Measurements from ENCODE around the gene ORAI3. TPM values are rescaled to one million over a fixed set of nuclear protein-coding genes. Genes with fewer than 3 reads are reported as not detected.

ORAI3 gene
- total RNA-seq, 2 experiments from 2014 or later: 24.6 to 25.8 TPM

DNA sequence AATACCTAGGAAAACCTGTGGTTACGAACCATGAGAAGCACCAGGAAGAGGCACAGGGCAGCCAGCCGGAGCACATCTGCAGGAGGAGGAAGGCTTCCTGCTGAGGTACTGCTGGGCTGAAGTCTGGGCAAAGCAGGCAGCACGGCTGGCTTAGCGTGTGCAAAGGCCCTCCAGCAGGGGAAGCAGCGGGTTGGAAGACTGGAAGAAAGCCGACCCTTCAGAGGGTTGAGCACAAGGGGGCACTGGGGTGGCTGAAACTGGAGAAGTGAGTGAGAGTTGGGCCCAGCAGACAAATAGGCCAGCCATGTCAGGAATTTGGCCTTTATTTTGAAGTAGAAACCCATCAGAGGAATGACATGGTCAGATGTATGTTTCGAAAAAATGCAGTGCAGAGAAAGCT is 24.0 kb downstream of the ORAI3 start:
- ATAC-seq (ENCODE audit: low read depth) (no peak), DNase-seq (no peak)
- H3K27me3 Mint-ChIP-seq: no peaks in the 10 kb centered on the region
- peaks cover 3% of the 10 kb centered on the region for H3K4me1 Mint-ChIP-seq
- no peak overlapping the region for H3K27ac Mint-ChIP-seq
- H3K9me3 Mint-ChIP-seq: no peaks in the 10 kb centered on the region
- peaks cover 46% of the 10 kb centered on the region for H3K36me3 Mint-ChIP-seq
- POLR2A ChIA-PET: no interaction called here
- no peak overlapping the region for H3K4me3 Mint-ChIP-seq

DNA sequence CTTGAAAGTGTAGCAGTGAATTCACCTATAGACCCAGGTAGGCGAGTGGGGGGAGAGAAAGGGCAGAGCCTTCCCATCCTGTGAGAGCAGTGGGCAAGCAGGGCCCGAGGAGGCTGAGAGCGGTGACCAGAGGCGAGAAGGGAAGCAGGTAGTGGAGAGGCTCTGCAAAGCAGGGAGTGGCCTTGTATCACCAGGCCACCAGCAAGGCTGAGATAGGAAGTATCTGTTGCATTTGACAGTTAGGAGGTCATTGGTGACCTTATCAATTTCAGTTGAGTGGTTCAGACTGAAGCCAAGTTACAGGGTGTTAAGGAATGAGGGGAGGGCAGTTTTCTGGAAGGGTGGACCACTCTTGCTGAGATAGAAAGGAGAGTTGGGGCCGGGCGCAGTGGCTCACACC is 25.5 kb downstream of the ORAI3 start:
- H3K36me3 Mint-ChIP-seq: peaks cover 46% of the 10 kb centered on the region
- no peak for ATAC-seq (ENCODE audit: low read depth)

DNA sequence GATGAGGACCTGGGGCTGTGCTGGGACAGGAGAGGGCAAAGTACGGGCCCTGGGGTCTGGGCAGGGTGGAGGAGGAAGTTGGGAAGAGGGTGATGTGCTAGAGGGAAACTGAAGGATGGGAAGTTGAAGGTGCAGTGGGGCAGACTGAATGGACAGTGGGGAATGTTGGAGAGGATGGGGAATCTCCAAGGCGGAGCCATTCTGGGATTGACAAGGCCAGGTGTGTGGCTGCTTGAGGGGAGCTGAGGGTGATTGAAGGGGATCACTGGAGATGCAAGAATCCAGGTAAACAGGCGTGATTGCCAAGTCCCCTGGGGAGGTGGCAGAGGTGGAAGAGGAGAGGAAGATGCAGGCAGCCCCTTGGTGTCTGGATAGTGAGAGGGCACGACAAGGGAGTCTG is 27.6 kb downstream of the ORAI3 start:
- peaks cover 36% of the 10 kb centered on the region for H3K36me3 Mint-ChIP-seq
- no peak overlapping the region for H3K27ac Mint-ChIP-seq
- DNase-seq (no peak), ATAC-seq (ENCODE audit: low read depth) (no peak)
- H3K4me3 Mint-ChIP-seq: no peak overlapping the region
- H3K9me3 Mint-ChIP-seq: no peaks in the 10 kb centered on the region
- POLR2A ChIA-PET: no interaction called here
- peaks cover 3% of the 10 kb centered on the region for H3K4me1 Mint-ChIP-seq
- no peaks in the 10 kb centered on the region for H3K27me3 Mint-ChIP-seq

More for the DNA sequence above, 25.5 kb downstream of the ORAI3 start:
- H3K4me1 Mint-ChIP-seq: peaks cover 3% of the 10 kb centered on the region
- H3K27ac Mint-ChIP-seq: peak overlapping the region; percentile 5
- no peaks in the 10 kb centered on the region for H3K9me3 Mint-ChIP-seq
- POLR2A ChIA-PET: no interaction called here
- no peak for DNase-seq
- no peaks in the 10 kb centered on the region for H3K27me3 Mint-ChIP-seq
- H3K4me3 Mint-ChIP-seq: no peak overlapping the region

DNA sequence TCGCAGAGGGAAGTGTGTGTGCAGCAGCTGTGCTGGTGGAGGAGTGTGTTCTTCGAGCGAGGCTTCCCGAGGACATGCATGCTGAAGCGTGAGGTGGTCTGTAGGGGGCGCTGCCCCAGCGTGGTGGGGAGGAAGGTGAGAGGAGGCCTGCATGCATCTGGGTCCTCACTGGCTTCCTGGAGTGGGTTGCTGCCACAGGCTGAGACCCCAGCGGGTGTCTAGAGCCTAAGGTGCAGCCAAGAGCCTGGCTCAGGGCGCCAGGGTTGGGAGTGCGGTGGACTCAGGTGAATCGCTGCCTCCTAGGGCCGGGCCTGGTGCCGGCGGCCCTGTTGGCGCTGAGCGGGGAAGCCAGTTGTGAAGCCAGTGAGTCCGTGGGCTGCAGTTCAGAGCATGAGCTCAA is 28.6 kb downstream of the ORAI3 start:
- Mint-ChIP-seq H3K4me3 (no peak overlapping the region), H3K27ac (no peak overlapping the region), H3K4me1 (peaks cover 3% of the 10 kb centered on the region), H3K9me3 (no peaks in the 10 kb centered on the region), H3K36me3 (peaks cover 30% of the 10 kb centered on the region), H3K27me3 (no peaks in the 10 kb centered on the region)
- no peak for ATAC-seq (ENCODE audit: low read depth)
- DNase-seq: peak; percentile 48
- POLR2A ChIA-PET: no interaction called here

DNA sequence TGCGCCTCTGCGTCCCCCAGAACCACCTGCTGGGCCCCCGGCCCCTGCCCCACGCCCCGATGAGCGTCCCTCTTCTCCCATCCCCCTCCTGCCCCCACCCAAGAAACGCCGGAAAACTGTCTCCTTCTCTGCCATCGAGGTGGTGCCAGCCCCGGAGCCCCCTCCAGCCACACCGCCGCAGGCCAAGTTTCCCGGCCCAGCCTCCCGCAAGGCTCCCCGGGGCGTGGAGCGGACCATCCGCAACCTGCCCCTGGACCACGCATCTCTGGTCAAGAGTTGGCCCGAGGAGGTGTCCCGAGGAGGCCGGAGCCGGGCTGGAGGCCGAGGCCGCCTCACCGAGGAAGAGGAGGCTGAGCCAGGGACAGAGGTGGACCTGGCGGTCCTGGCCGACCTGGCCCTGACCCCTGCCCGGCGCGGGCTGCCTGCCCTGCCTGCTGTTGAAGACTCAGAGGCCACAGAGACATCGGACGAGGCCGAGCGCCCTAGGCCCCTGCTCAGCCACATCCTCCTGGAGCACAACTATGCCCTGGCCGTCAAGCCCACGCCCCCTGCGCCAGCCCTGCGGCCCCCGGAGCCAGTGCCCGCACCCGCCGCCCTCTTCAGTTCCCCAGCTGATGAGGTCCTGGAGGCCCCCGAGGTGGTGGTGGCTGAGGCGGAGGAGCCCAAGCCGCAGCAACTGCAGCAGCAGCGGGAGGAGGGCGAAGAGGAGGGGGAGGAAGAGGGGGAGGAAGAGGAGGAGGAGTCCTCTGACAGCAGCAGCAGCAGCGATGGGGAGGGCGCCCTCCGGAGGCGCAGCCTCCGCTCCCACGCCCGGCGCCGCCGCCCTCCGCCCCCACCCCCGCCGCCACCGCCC is 30.5 kb downstream of the ORAI3 start:
- no peak overlapping the region for H3K27ac Mint-ChIP-seq
- H3K4me1 Mint-ChIP-seq: peaks cover 3% of the 10 kb centered on the region
- H3K4me3 Mint-ChIP-seq: no peak overlapping the region
- DNase-seq: no peak
- no peaks in the 10 kb centered on the region for H3K27me3 Mint-ChIP-seq
- POLR2A ChIA-PET: no interaction called here
- ATAC-seq (ENCODE audit: low read depth): no peak
- H3K36me3 Mint-ChIP-seq: peaks cover 16% of the 10 kb centered on the region
- no peaks in the 10 kb centered on the region for H3K9me3 Mint-ChIP-seq

DNA sequence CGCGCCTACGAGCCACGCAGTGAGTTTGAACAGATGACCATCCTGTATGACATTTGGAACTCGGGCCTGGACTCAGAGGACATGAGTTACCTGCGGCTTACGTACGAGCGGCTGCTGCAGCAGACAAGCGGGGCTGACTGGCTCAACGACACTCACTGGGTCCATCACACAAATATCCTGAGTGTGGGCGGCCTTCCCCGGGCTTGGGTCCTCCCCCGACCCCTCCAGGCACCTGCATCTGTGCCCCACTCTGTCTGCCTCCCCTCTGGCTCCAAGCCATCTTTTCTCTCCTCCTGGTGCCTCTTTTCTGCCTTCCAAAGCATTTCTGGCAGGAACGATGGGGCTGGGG is 31.1 kb downstream of the ORAI3 start:
- Mint-ChIP-seq H3K36me3 (peaks cover 15% of the 10 kb centered on the region), H3K27ac (no peak overlapping the region), H3K4me3 (no peak overlapping the region), H3K27me3 (no peaks in the 10 kb centered on the region), H3K4me1 (peaks cover 3% of the 10 kb centered on the region), H3K9me3 (no peaks in the 10 kb centered on the region)
- ATAC-seq (ENCODE audit: low read depth) (no peak), DNase-seq (no peak)
- POLR2A ChIA-PET: no interaction called here

DNA sequence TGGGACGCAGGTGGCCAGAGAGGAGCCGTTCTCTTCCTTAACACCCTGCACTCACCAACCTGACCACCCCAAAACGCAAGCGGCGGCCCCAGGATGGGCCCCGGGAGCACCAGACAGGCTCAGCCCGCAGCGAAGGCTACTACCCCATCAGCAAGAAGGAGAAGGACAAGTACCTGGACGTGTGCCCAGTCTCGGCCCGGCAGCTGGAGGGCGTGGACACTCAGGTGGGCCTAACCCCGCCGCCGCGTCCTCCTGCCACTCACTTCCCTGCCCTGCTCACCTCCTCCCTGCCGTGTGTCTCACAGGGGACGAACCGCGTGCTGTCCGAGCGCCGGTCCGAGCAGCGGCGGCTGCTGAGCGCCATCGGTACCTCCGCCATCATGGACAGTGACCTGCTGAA is 31.6 kb downstream of the ORAI3 start:
- Mint-ChIP-seq H3K36me3 (peaks cover 15% of the 10 kb centered on the region), H3K27ac (no peak overlapping the region)
- POLR2A ChIA-PET: no interaction called here

DNA sequence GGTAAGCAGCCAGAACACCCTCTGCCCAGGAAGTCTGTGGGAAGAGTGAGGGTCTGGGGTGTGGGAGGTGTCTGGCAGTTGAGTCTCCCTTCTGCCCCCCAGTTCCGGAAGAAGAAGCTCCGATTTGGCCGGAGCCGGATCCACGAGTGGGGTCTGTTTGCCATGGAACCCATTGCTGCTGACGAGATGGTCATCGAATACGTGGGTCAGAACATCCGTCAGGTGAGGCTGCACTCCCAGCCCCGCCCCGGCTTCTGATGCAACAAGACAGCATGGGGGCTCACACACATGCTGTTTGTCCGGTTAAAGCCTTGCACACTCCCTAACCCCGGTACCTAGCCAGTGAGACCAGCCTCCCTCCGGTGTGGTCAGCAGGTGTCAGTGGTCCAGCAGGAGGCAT is 32.1 kb downstream of the ORAI3 start:
- peaks cover 11% of the 10 kb centered on the region for H3K36me3 Mint-ChIP-seq
- POLR2A ChIA-PET: no interaction called here

More for the DNA sequence above, 31.6 kb downstream of the ORAI3 start:
- Mint-ChIP-seq H3K27me3 (no peaks in the 10 kb centered on the region), H3K9me3 (no peaks in the 10 kb centered on the region), H3K4me3 (no peak overlapping the region), H3K4me1 (peaks cover 6% of the 10 kb centered on the region)
- no peak for DNase-seq
- ATAC-seq (ENCODE audit: low read depth): no peak

DNA sequence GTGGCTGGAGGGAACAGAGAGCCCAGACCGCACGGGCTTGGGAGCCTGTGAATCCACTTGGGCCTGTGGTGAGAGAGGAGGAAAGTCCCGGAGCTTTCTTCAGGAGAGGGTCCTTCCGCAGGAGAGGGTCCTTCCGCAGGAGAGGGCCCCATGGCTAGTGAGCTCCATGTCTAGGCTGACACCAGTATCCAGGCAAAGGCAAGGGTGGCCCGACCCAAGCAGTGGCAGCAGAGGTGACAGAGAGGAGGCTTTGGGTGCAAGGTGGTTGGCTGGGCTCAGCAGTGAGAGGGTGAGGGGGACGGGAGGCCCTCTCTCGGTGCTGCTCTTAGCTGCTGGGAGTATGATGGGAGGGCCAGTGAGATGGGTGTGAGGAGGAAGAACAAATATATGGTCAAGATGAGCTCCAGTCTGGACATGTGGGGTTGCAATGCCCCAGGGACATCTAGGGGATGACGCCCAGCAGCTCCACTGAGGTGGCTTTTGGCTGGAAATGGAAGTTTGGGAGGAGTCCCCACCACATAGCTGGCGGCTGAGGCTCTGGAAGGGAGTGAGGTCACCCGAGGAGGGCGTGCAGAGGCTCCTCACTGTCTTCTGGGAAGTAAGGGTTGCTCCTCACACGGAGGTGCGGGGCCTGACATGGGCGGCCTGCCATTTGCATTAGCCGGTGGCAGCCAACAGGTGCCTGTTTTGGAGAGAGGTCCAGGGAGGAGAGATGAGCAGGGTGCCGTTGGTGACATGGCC is 33.9 kb downstream of the ORAI3 start:
- H3K4me3 Mint-ChIP-seq: no peak overlapping the region
- H3K36me3 Mint-ChIP-seq: peaks cover 2% of the 10 kb centered on the region
- ATAC-seq (ENCODE audit: low read depth) (no peak), DNase-seq (no peak)
- no peaks in the 10 kb centered on the region for H3K9me3 Mint-ChIP-seq
- no peaks in the 10 kb centered on the region for H3K27me3 Mint-ChIP-seq
- peaks cover 7% of the 10 kb centered on the region for H3K4me1 Mint-ChIP-seq
- H3K27ac Mint-ChIP-seq: peak overlapping the region; percentile 40
- POLR2A ChIA-PET: no interaction called here

More for the DNA sequence above, 32.1 kb downstream of the ORAI3 start:
- Mint-ChIP-seq H3K4me3 (no peak overlapping the region), H3K9me3 (no peaks in the 10 kb centered on the region), H3K4me1 (peaks cover 7% of the 10 kb centered on the region), H3K27ac (no peak overlapping the region), H3K27me3 (no peaks in the 10 kb centered on the region)
- no peak for DNase-seq
- no peak for ATAC-seq (ENCODE audit: low read depth)

DNA sequence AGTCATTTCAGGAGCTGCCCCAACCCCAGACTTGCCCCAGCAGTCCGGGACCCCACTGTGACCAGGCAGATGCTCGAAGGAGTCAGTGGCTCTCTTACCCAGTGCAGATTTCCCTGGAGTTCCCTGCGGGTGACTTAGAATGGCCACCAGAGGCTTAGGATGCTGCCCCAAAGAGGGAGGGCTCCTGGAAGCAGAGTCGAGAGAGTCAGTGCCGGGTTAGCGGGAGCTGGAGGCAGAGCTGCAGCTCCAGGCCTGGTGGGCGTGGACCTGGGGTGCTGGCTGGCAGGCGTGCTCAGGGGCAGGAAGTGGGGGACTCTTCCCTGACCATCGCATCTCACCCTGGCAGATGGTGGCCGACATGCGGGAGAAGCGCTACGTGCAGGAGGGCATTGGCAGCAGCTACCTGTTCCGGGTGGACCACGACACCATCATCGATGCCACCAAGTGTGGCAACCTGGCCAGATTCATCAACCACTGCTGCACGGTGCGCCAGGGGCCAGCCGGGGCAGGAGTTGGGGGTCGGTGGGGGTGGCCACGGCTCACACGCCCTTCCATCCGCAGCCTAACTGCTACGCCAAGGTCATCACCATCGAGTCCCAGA is 34.5 kb downstream of the ORAI3 start:
- DNase-seq: no peak
- no peak overlapping the region for H3K27ac Mint-ChIP-seq
- peaks cover 7% of the 10 kb centered on the region for H3K4me1 Mint-ChIP-seq
- no peak for ATAC-seq (ENCODE audit: low read depth)
- POLR2A ChIA-PET: interaction anchor here (3.3 kb wide), 1 partner anchor 13 kb away, joined by 12 read pairs; no protein-coding TSS in a partner anchor
- no peak overlapping the region for H3K4me3 Mint-ChIP-seq
- no peaks in the 10 kb centered on the region for H3K9me3 Mint-ChIP-seq
- H3K27me3 Mint-ChIP-seq: no peaks in the 10 kb centered on the region
- peaks cover 2% of the 10 kb centered on the region for H3K36me3 Mint-ChIP-seq

DNA sequence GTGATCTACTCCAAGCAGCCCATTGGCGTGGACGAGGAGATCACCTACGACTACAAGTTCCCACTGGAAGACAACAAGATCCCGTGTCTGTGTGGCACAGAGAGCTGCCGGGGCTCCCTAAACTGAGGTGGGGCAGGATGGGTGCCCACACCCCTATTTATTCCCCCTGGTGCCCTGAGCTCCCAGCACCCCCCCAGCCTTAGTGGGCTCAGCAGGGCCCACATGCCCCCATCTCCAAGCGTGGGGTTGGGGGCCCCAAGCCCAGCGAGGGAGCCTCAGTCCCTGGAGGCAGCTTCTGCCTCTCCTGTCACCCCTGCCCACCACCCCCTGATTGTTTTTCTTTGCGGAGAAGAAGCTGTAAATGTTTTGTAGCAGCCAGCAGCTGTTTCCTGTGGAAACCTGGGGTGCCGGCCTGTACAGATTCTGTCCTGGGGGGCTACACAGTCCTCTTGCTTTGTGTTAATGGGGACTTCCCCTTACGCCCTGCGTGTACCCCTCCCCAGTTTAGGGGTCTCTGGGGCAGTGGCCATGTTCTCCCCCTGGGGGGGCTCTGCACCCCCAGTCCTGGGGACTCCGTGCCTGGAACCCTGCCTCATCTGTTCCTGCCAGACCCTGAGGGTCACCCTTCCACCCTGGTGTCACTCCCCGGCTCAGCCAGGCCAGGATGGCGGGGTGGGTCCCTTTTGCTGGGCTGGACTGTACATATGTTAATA is 35.2 kb downstream of the ORAI3 start:
- DNase-seq: no peak
- Mint-ChIP-seq H3K27me3 (no peaks in the 10 kb centered on the region), H3K4me3 (no peak overlapping the region), H3K36me3 (no peaks in the 10 kb centered on the region), H3K9me3 (no peaks in the 10 kb centered on the region), H3K27ac (no peak overlapping the region), H3K4me1 (peaks cover 7% of the 10 kb centered on the region)
- ATAC-seq (ENCODE audit: low read depth): no peak
- POLR2A ChIA-PET: interaction anchor here (0.7 to 3.3 kb wide), 2 partner anchors 13 to 370 kb away, joined by 3 to 12 read pairs; no protein-coding TSS in a partner anchor

DNA sequence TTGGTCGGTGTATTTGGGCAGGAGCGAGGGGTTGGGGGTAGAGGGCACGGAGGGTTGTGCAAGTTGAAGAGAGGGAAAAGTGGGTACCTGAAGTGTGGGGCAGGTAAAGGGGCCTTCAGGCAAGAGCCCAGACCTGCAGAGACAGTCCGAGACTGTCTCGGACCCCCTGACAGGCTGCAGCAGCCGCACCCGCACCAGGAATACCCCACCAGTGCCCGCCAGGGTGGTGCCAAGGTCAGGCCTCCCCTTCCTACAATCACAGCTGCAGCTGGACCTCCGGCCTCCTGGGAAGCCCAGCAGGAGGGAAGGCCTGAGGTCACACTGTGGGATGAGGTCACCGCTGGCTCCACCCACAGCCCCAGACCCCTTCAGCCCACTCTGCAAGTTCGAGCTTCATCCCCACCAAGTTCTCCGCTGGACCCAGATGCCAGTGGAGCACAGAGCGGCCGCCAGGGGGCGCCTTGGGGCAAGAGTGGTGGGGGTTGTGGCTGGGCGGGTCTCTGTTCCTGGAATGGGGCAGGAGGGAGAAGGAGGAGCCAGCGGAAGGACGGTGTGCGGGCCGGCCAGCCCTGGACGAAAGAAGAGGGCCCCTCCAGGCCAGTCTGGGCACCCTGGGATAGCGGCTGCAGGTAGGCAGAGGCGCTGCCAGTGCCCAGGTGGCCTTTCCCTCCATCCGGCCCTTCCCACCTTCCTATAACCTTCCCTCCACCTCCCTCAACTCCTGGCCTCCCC is 36.0 kb downstream of the ORAI3 start, which contains the start of gene HSD3B7:
HSD3B7 (plus strand) TSS at position 539 of the 732 bp plus-strand sequence. CDS start 452 bp downstream, outside the sequence.
- ATAC-seq (ENCODE audit: low read depth): peak; percentile 75
- POLR2A ChIA-PET: interaction anchor here (0.6 to 3.3 kb wide), 8 partner anchors 12 to 370 kb away, joined by 3 to 12 read pairs (median 6); partner anchors contain the start of genes FUS, ZNF646 and ZNF668
- DNase-seq: peak; percentile 92

More for the DNA sequence above, 36.0 kb downstream of the ORAI3 start, which contains the start of gene HSD3B7:
- Mint-ChIP-seq H3K4me3 (peak within 1 kb of the TSS; percentile 76), H3K4me1 (peaks cover 7% of the 10 kb centered on the region), H3K36me3 (no peaks in the 10 kb centered on the region), H3K27ac (peak within 1 kb of the TSS; percentile 63), H3K27me3 (no peaks in the 10 kb centered on the region), H3K9me3 (no peaks in the 10 kb centered on the region)
